Embryonic facial prominence (tissue), 1 donor: ENCODE measurements around the gene RAB26.

Experiments used
- DNase-seq: peaks from one replicate; pipeline ENCODE4 v3.0.0-alpha.2; 2016; ENCODE audit errors: extremely low spot score

Gene RAB26

GRCh38 chr16:2159175-2159838 is 10.9 kb downstream of the RAB26 start:
- no peak for DNase-seq

GRCh38 chr16:2160915-2161551 is 12.6 kb downstream of the RAB26 start:
- no peak for DNase-seq

DNA sequence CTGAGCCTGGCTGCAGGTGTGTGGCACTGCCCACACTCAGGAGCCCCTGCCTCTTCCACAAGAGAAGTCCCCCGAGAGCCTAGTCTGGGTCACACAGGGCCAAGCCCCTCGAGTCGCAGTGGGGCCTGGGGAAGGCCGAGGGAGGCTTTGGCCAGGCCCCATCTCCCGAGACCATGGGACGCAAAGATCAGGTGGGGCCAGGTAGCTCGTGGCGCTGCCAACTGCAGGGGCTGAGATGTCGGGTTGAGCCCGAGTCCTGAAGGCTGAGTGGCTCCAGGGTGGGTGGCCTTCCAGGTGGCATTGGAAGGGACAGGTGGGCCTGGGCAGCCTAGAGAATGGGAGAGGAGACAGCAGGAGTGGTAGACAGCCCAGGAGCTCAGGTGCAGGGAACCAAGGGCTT is 13.5 kb downstream of the RAB26 start:
- DNase-seq, result no peak

GRCh38 chr16:2162676-2163118 is 14.3 kb downstream of the RAB26 start:
- no peak for DNase-seq

- DNase-seq, result no peak
Observed at GRCh38 chr16:2163211-2163881, 14.9 kb downstream of the RAB26 start.

- no peak for DNase-seq
Observed at GRCh38 chr16:2165861-2166260, 17.4 kb downstream of the RAB26 start.

DNA sequence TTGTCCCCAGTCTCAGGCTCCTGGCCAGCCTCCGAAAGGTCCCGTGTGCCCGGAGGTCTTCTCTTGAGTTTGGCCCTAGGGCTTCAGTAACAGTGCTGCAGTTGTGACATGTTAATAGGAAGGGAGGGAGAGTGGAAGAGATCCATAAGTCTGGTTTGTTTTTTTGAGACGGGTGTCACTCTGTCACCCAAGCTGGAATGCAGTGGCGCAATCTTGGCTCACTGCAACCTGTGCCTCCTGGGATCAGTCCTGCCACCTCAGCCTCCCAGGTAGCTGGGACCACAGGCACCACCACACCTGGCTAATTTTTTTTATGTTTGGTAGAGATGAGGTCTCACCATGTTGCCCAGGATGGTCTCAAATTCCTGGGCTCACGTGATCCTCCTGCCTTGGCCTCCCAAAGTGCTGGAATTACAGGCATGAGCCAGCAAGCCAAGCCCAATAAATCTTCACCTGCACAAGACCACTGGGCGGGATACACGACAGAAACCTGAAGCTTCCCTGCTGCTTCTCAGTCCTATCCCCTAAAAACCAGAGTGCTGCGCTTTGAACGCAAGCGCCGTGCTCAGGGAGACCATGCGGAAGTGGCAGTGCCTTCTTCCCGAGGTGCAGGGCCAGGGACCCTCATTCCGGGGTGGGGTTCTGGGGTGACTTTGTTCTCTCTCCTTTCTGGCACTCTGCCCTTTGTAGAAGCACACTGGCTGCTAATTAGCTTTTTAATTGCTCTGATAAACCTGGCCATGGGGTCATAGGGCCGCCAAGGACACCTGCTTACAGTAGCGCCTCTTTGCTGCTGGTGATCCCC is 18.0 kb downstream of the RAB26 start:
- no peak for DNase-seq

GRCh38 chr16:2167068-2167638 is 18.7 kb downstream of the RAB26 start:
- DNase-seq, result no peak

DNA sequence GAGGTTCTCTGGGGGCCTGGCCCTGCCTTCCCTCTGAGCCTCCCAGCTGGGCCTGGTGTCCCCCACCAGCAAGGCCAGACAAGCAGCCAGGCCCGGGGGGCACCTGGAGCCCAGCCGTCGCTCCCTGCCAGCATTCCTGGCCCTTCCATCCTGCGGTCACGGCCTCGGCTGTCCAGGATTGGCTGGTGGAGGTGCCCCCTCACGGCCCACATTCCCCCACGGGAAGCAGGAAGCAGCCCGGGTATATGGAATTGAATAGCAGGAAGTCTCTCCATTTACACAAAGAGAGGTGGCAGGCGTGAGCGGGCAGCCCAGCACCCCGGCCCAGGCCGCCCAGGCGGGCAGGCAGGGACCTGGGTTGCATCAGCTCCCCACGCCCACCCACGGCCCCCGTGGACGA is 21.7 kb downstream of the RAB26 start:
- DNase-seq, result no peak

DNA sequence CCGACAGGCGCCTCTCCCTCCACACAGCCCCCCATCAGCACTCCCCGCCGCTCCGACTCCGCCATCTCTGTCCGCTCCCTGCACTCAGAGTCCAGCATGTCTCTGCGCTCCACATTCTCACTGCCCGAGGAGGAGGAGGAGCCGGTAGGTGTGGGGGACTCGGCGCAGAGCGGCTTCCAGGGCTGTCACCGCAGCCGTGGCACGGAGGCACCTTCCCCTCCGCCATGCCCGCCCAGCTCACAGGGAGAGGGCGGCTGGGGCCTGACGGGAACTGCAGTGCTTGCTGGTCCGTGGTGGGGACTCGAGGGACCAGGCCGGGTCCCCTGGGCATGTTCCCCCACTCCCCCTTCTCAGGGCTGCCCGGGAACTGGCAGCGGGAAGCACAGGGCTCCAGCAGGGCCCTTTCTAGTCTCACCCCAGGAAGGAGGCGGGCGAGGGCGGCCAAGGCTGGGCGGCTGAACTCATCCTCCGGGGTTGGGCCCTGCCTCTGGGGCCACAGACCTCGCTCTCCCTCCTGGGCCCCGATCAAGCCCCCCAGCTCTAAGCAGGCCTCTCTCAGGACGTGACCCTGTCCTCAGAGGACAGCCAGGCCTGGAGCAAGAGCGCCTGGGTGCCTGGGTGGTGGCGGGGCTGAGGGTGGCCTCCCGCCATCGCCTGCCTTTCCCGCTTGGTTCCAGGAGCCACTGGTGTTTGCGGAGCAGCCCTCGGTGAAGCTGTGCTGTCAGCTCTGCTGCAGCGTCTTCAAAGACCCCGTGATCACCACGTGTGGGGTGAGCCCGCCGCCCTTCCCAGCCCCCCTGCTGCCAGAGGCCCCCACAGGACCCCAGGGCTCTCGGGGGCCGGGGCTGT is 22.4 kb downstream of the RAB26 start:
- no peak for DNase-seq

DNA sequence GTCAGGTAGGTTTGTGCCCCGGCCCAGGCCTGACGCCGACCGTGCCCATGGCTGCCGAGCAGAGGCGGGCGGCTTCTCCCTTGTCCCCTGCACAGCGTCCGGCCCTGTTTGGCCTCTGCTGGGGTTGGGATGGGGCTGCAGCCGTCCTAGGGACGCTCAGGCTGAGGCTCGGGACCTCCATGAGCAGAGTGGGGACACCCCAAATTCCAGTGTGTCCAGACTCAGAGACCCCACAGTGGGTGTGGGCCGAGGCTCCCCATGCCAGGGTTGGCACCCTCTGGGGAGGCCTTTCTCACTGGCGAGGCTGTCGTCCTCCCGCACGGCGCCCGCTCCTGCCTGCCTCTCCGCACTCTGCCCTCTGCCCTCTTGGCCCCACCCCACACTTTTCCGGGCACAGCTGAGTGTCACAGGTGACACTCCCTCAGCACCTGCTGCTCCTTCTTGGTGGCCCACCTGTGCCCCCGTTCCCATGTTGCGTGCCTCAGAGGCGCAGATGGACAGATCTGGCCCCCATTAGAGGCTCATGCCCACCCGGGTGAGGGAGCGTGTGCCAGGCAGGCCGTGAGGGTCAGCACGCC is 23.3 kb downstream of the RAB26 start:
- DNase-seq, result no peak

- DNase-seq, result no peak
Observed at GRCh38 chr16:2172688-2173335, 24.4 kb downstream of the RAB26 start.

GRCh38 chr16:2173366-2173765 is 24.9 kb downstream of the RAB26 start:
- no peak for DNase-seq

DNA sequence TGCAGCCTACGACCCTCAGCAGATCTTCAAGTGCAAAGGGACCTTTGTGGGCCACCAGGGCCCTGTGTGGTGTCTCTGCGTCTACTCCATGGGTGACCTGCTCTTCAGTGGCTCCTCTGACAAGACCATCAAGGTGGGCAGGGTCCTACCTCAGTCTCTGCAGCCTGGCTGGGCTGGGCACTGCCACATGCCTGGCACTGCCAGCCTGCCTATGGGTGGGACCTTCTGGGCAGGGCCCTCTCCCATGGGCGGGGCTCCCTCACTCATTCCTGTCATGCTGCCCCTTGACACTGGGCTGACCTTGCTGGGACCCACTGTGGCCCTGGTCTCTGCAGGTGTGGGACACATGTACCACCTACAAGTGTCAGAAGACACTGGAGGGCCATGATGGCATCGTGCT is 25.5 kb downstream of the RAB26 start:
- DNase-seq, result no peak

GRCh38 chr16:2174396-2175131 is 26.1 kb downstream of the RAB26 start:
- DNase-seq, result no peak

GRCh38 chr16:2175454-2175853 is 27.0 kb downstream of the RAB26 start:
- no peak for DNase-seq

DNA sequence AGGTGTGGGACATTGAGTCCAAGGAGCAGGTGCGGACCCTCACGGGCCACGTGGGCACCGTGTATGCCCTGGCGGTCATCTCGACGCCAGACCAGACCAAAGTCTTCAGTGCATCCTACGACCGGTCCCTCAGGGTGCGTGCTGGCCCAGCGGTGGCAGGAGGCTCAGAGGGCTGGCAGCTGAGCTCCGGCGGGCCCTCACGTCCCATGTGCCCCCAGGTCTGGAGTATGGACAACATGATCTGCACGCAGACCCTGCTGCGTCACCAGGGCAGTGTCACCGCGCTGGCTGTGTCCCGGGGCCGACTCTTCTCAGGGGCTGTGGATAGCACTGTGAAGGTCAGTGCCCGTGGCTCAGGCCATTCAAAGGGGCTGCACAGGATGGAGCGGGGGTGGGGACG is 27.6 kb downstream of the RAB26 start:
- no peak for DNase-seq

GRCh38 chr16:2177101-2177500 is 28.7 kb downstream of the RAB26 start:
- no peak for DNase-seq

- DNase-seq, result no peak
Observed at GRCh38 chr16:2177561-2177960, 29.1 kb downstream of the RAB26 start.
